Hepatocyte (in vitro differentiated cells): ENCODE data around the gene FANCL. TPM values are rescaled to one million over a fixed set of nuclear protein-coding genes. Genes with fewer than 3 reads are reported as not detected.
"Not testable (repeated sequence)": the region's sequence is repeated elsewhere in the genome, so short reads cannot be mapped to it uniquely, and the experiment has no call there.

Source experiments
- DNase-seq: peaks from one replicate; pipeline ENCODE4 v3.0.0-alpha.2; 2016; ENCODE audit warnings: low spot score
- H2AFZ ChIP-seq: fragments of 200-600 bp; sonication (generic); 2 replicates; pipeline ENCODE4 v1.6.0; 2016; ENCODE audit warnings: antibody characterized with exemption, mild to moderate bottlenecking
- H3K27ac ChIP-seq: fragments of 200-600 bp; sonication (generic); 2 replicates; pipeline ENCODE4 v1.5.1; 2016; ENCODE audit warnings: mild to moderate bottlenecking
- H3K27me3 ChIP-seq: fragments of 200-600 bp; sonication (generic); 2 replicates; pipeline ENCODE4 v1.6.1; 2016
- H3K36me3 ChIP-seq: fragments of 200-600 bp; sonication (generic); replicated peaks from 2 replicates; pipeline ENCODE4 v1.5.1; 2016; ENCODE audit warnings: low read depth; ENCODE audit not compliant: insufficient read depth
- H3K4me1 ChIP-seq: fragments of 200-600 bp; sonication (generic); 2 replicates; pipeline ENCODE4 v1.5.1; 2016; ENCODE audit warnings: mild to moderate bottlenecking, moderate library complexity; ENCODE audit not compliant: insufficient read depth
- H3K4me2 ChIP-seq: fragments of 200-600 bp; sonication (generic); 2 replicates; pipeline ENCODE4 v1.6.0; 2016
- H3K4me3 ChIP-seq: fragments of 200-600 bp; sonication (generic); 2 replicates; pipeline ENCODE4 v1.5.1; 2016; ENCODE audit warnings: mild to moderate bottlenecking
- H3K79me2 ChIP-seq: fragments of 200-600 bp; sonication (generic); 2 replicates; pipeline ENCODE4 v1.6.0; 2017; ENCODE audit warnings: mild to moderate bottlenecking
- H3K9me2 ChIP-seq: fragments of 200-600 bp; sonication (generic); replicated peaks from 2 replicates; pipeline ENCODE4 v1.6.0; 2017; ENCODE audit warnings: mild to moderate bottlenecking; ENCODE audit not compliant: insufficient read depth
- H3K9me3 ChIP-seq: fragments of 200-600 bp; sonication (generic); 2 replicates; pipeline ENCODE4 v1.5.1; 2016; ENCODE audit warnings: low read depth, mild to moderate bottlenecking
- H4K20me1 ChIP-seq: fragments of 200-600 bp; sonication (generic); 2 replicates; pipeline ENCODE4 v1.6.0; 2016; ENCODE audit warnings: mild to moderate bottlenecking; ENCODE audit not compliant: insufficient read depth, poor library complexity, severe bottlenecking
- EZH2 ChIP-seq: fragments of 200-600 bp; sonication (generic); IDR thresholded peaks from 2 replicates; pipeline ENCODE4 v1.6.1; 2016; ENCODE audit warnings: antibody characterized with exemption, mild to moderate bottlenecking, borderline replicate concordance
- EZH2phosphoT487 ChIP-seq: fragments of 200-600 bp; sonication (generic); IDR thresholded peaks from one replicate; pipeline ENCODE4 v1.6.1; 2018; ENCODE audit warnings: antibody characterized with exemption, mild to moderate bottlenecking, low read depth, moderate library complexity; ENCODE audit not compliant: unreplicated experiment, severe bottlenecking
- WGBS: methylation state at CpG from one replicate; pipeline ENCODE4 v1.1.6; 2016; ENCODE audit warnings: low lambda C conversion rate; ENCODE audit errors: missing lambda C conversion rate; 5-methylcytosine and 5-hydroxymethylcytosine counted together
- polyA plus RNA-seq: library from polyadenylated mRNA; unstranded; fragments of >200 nt; fragmentation: Nextera tagmentation; extraction: Ambion mirVana; gene quantifications from 2 replicates; pipeline ENCODE4 v1.2.1, GENCODE V29; 2016
- total RNA-seq: library from RNA; depleted of rRNA; stranded (reverse); fragments of >200 nt; gene quantifications from 2 replicates; pipeline ENCODE4 v1.2.3, GENCODE V29; 2014
- TF ChIP-seq, protein P1 (sequence below): fragments of 200-600 bp; sonication (generic); IDR thresholded peaks from 2 replicates; pipeline ENCODE4 v1.5.1; 2016; ENCODE audit warnings: antibody characterized with exemption, mild to moderate bottlenecking; ENCODE audit not compliant: poor library complexity

Gene FANCL
- total and polyA plus RNA-seq, 2 experiments from 2014 or later: 20.8 to 32.7 TPM

DNA sequence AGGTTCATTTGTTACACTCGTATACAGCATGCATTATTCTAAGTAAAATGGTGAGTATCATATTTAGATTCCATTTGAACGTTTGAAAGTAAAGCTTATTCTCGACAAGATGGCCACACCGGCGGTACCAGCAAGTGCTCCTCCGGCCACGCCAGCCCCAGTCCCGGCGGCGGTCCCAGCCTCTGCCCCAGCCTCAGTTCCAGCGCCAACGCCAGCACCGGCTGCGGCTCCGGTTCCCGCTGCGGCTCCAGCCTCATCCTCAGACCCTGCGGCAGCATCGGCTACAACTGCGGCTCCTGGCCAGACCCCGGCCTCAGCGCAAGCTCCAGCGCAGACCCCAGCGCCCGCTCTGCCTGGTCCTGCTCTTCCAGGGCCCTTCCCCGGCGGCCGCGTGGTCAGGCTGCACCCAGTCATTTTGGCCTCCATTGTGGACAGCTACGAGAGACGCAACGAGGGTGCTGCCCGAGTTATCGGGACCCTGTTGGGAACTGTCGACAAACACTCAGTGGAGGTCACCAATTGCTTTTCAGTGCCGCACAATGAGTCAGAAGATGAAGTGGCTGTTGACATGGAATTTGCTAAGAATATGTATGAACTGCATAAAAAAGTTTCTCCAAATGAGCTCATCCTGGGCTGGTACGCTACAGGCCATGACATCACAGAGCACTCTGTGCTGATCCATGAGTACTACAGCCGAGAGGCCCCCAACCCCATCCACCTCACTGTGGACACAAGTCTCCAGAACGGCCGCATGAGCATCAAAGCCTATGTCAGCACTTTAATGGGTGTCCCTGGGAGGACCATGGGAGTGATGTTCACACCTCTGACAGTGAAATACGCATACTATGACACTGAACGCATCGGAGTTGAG, 10.4 kb upstream of the FANCL start:
- 97% methylated on average over 42 of the region's 43 CpGs for WGBS
- not testable (repeated sequence) for DNase-seq, H3K79me2 ChIP-seq

DNA sequence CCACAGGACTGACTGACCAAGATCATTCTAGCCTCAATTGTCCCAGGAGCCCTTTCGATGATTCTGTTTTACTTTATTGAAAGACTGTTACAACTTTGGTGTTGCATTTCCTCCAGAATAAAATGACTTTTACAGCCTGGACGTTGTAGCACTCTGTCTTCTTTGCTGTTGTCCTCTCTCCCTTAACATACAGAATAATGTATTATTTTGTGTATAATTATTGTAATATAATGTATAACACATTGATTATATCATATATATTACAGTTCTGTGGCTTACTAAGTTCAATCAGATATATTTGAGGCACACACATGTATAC, 380 bp upstream of the FANCL start:
- Histone ChIP-seq H3K4me2 (peak overlapping the region; percentile 79), H3K27ac (peak overlapping the region; percentile 95), H3K9me2 (no peaks in the 10 kb centered on the region), H3K9me3 (no peaks in the 10 kb centered on the region), H3K79me2 (peaks cover 41% of the 10 kb centered on the region), H2AFZ (peak overlapping the region; percentile 94), H3K27me3 (no peaks in the 10 kb centered on the region), H3K36me3 (no peaks in the 10 kb centered on the region), H4K20me1 (no peaks in the 10 kb centered on the region), H3K4me3 (no peak overlapping the region), H3K4me1 (peaks cover 5% of the 10 kb centered on the region)
- 55% methylated on average over 2 of the region's 2 CpGs for WGBS
- DNase-seq: no peak
- no peak for TF ChIP-seq EZH2phosphoT487
- TF ChIP-seq, protein P1, sequence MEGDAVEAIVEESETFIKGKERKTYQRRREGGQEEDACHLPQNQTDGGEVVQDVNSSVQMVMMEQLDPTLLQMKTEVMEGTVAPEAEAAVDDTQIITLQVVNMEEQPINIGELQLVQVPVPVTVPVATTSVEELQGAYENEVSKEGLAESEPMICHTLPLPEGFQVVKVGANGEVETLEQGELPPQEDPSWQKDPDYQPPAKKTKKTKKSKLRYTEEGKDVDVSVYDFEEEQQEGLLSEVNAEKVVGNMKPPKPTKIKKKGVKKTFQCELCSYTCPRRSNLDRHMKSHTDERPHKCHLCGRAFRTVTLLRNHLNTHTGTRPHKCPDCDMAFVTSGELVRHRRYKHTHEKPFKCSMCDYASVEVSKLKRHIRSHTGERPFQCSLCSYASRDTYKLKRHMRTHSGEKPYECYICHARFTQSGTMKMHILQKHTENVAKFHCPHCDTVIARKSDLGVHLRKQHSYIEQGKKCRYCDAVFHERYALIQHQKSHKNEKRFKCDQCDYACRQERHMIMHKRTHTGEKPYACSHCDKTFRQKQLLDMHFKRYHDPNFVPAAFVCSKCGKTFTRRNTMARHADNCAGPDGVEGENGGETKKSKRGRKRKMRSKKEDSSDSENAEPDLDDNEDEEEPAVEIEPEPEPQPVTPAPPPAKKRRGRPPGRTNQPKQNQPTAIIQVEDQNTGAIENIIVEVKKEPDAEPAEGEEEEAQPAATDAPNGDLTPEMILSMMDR: no peak
- no peak for TF ChIP-seq EZH2

More for the DNA sequence above, 10.4 kb upstream of the FANCL start:
- H3K4me1 ChIP-seq, H3K4me3 ChIP-seq, H3K4me2 ChIP-seq, H3K36me3 ChIP-seq, H2AFZ ChIP-seq, H3K27ac ChIP-seq, H3K27me3 ChIP-seq, H3K9me3 ChIP-seq, H3K9me2 ChIP-seq, H4K20me1 ChIP-seq: not testable (repeated sequence)

DNA sequence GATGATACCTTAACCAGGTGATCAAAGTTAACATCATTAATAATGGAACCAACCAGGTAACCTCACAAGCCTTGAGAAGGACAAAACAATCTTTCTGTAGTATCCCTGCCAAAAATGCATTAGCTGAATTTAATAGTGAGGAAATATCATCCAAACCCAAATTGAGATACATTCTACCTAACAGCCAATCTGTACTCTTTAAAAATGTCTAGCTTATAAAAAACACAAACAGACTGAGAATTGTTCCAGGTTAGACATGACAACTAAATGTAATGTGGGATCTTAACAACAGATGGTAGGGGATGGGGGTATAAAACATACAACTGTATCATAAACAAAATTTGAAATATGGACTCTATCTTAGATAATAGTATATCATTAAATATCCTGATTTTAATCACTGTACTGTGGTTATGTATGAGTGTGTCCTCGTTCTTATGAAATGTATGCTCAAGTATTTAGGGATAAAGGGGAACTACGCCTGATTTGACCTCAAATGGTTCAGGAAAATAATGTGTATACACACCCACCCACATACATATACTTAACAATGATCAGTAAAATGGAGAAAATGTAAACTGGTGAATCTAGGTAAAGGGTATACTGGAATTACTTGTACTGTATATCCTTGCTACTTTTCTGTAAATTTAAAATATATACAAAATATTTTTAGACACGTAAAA, 1.7 kb downstream of the FANCL start:
- Histone ChIP-seq H3K4me1 (peaks cover 5% of the 10 kb centered on the region), H3K79me2 (peaks cover 62% of the 10 kb centered on the region), H3K27ac (no peak overlapping the region), H2AFZ (no peak overlapping the region), H3K36me3 (no peaks in the 10 kb centered on the region), H3K4me2 (peak overlapping the region; percentile 79), H3K9me3 (no peaks in the 10 kb centered on the region), H3K27me3 (no peaks in the 10 kb centered on the region), H3K4me3 (peak overlapping the region; percentile 78), H4K20me1 (no peaks in the 10 kb centered on the region), H3K9me2 (no peaks in the 10 kb centered on the region)
- DNase-seq: no peak
- TF ChIP-seq, protein P1: no peak
- no peak for TF ChIP-seq EZH2phosphoT487
- no peak for TF ChIP-seq EZH2
- 76% methylated on average over 3 of the region's 3 CpGs for WGBS

DNA sequence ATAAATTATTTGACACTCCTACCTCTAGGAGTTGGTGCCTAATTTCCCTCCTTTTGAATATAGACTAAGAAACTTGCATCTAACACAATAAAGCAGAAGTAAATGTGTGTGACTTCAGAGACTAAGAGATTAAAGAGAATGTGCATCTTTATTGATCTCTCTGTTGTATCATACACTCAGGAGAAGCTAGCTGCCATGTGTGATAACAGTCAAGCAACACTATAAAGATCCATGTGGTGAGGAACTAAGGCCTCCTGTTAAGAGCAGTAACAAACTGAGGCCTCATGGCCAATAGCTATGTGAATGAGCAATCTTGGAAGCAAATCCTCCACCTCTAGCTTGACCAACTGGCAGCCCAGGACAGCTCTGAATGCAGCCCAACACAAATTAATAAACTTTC, 3.4 kb downstream of the FANCL start:
- H3K36me3 ChIP-seq: no peaks in the 10 kb centered on the region
- peaks cover 5% of the 10 kb centered on the region for H3K4me1 ChIP-seq
- H2AFZ ChIP-seq: no peak overlapping the region
- no peaks in the 10 kb centered on the region for H4K20me1 ChIP-seq
- no peak for DNase-seq
- no peak overlapping the region for H3K4me2 ChIP-seq
- no peaks in the 10 kb centered on the region for H3K27me3 ChIP-seq
- H3K9me2 ChIP-seq: no peaks in the 10 kb centered on the region
- H3K4me3 ChIP-seq: no peak overlapping the region
- TF ChIP-seq, protein P1: no peak
- TF ChIP-seq EZH2: no peak
- TF ChIP-seq EZH2phosphoT487: no peak
- no peak overlapping the region for H3K27ac ChIP-seq
- H3K9me3 ChIP-seq: no peaks in the 10 kb centered on the region
- peaks cover 79% of the 10 kb centered on the region for H3K79me2 ChIP-seq
